Choroid plexus epithelial cell (primary cell): Measurements from ENCODE around the gene KRT39.

Experiments used
- DNase-seq: peaks from one replicate; pipeline ENCODE4 v3.0.0-alpha.2; 2010; ENCODE audit warnings: low read depth
- H3K4me3 ChIP-seq: 2 replicates; pipeline ENCODE4 v1.5.1; 2011; ENCODE audit warnings: low read depth, mild to moderate bottlenecking, control low read depth, low read length, moderate library complexity
- CTCF ChIP-seq: conservative IDR thresholded peaks from 2 replicates; pipeline ENCODE4 v1.5.1; 2011; ENCODE audit warnings: low read depth, mild to moderate bottlenecking, control low read depth, inconsistent platforms, low read length, moderate library complexity

The KRT39 gene

GRCh38 chr17:40996829-40997228 lies 30.1 kb upstream of the KRT39 start:
- H3K4me3 ChIP-seq: no peak overlapping the region
- no peak for TF ChIP-seq CTCF
- no peak for DNase-seq

- no peak for TF ChIP-seq CTCF
These were observed 28.4 kb upstream of the KRT39 start for GRCh38 chr17:40995116-40995515.

GRCh38 chr17:40993839-40994238 lies 27.1 kb upstream of the KRT39 start, which contains the start of gene KRTAP3-3:
TSS of gene KRTAP3-3 (minus strand) at chr17:40994164. CDS start at chr17:40994097, 67 bp downstream.
- TF ChIP-seq CTCF: no peak
- no peak for DNase-seq
- H3K4me3 ChIP-seq: no peak within 1 kb of the TSS

More at GRCh38 chr17:40995116-40995515, 28.4 kb upstream of the KRT39 start:
- DNase-seq: no peak
- no peak overlapping the region for H3K4me3 ChIP-seq

- TF ChIP-seq CTCF: no peak
- H3K4me3 ChIP-seq: no peak overlapping the region
- DNase-seq: no peak
These were observed 26.3 kb upstream of the KRT39 start for GRCh38 chr17:40993084-40993483.

GRCh38 chr17:40992666-40993065 lies 25.9 kb upstream of the KRT39 start:
- no peak overlapping the region for H3K4me3 ChIP-seq
- no peak for TF ChIP-seq CTCF
- DNase-seq: no peak

- no peak for TF ChIP-seq CTCF
- no peak for DNase-seq
- H3K4me3 ChIP-seq: no peak overlapping the region
These were observed 20.2 kb upstream of the KRT39 start for GRCh38 chr17:40986920-40987319.

GRCh38 chr17:40984226-40984625 lies 17.5 kb upstream of the KRT39 start, which contains the start of gene KRT40:
TSS of gene KRT40 (minus strand) at chr17:40984326. CDS start at chr17:40984273, 53 bp downstream.
- no peak for TF ChIP-seq CTCF
- no peak within 1 kb of the TSS for H3K4me3 ChIP-seq
- no peak for DNase-seq
